GM23338 (cell line): ENCODE measurements around the gene MS4A4A. TPM values are rescaled to one million over a fixed set of nuclear protein-coding genes. Genes with fewer than 3 reads are reported as not detected.
A peak's percentile ranks its signal among the peaks of the same experiment; 100 is the strongest.
"Not testable (repeated sequence)": the region's sequence is repeated elsewhere in the genome, so short reads cannot be mapped to it uniquely, and the experiment has no call there.

ENCODE experiments used
- ATAC-seq: fragments of 200-7000 bp; cut with Tn5 transposase; 3 replicates; pipeline ENCODE4 v1.9.1; 2020
- DNase-seq: peaks from one replicate; pipeline ENCODE4 v3.0.0-alpha.2; 2015; ENCODE audit warnings: low spot score
- H2AFZ ChIP-seq: fragments of 200-600 bp; sonication (generic); 2 replicates; pipeline ENCODE4 v1.8.0; 2016; ENCODE audit warnings: antibody characterized with exemption, mild to moderate bottlenecking, moderate library complexity
- H3F3A ChIP-seq: fragments of 200-600 bp; sonication (generic); replicated peaks from 2 replicates; pipeline ENCODE4 v1.8.0; 2017; ENCODE audit warnings: antibody characterized with exemption, mixed run types, low read depth
- H3K27ac ChIP-seq: fragments of 200-600 bp; sonication (generic); 2 replicates; pipeline ENCODE4 v1.6.1; 2016; ENCODE audit warnings: low read depth
- H3K27me3 ChIP-seq: fragments of 200-600 bp; sonication (generic); 2 replicates; pipeline ENCODE4 v1.8.0; 2016; ENCODE audit warnings: mild to moderate bottlenecking, mixed run types, moderate library complexity; ENCODE audit not compliant: insufficient read depth
- H3K36me3 ChIP-seq: fragments of 200-600 bp; sonication (generic); 2 replicates; pipeline ENCODE4 v1.8.0; 2016; ENCODE audit warnings: mild to moderate bottlenecking; ENCODE audit not compliant: insufficient read depth
- H3K4me1 ChIP-seq: fragments of 200-600 bp; sonication (generic); 2 replicates; pipeline ENCODE4 v1.8.0; 2016; ENCODE audit warnings: mild to moderate bottlenecking, moderate library complexity; ENCODE audit not compliant: insufficient read depth
- H3K4me2 ChIP-seq: fragments of 200-600 bp; sonication (generic); 2 replicates; pipeline ENCODE4 v1.7.1; 2017; ENCODE audit warnings: mixed run types
- H3K4me3 ChIP-seq: fragments of 200-600 bp; sonication (generic); 2 replicates; pipeline ENCODE4 v1.6.1; 2016; ENCODE audit warnings: mixed run types
- H3K79me2 ChIP-seq: fragments of 200-600 bp; sonication (generic); replicated peaks from 2 replicates; pipeline ENCODE4 v1.8.0; 2017; ENCODE audit warnings: mild to moderate bottlenecking; ENCODE audit not compliant: insufficient read depth
- H3K9me2 ChIP-seq: fragments of 200-600 bp; sonication (generic); 2 replicates; pipeline ENCODE4 v1.8.0; 2017; ENCODE audit not compliant: insufficient read depth
- H4K20me1 ChIP-seq: fragments of 200-600 bp; sonication (generic); replicated peaks from 2 replicates; pipeline ENCODE4 v1.8.0; 2017; ENCODE audit warnings: mild to moderate bottlenecking; ENCODE audit not compliant: insufficient read depth
- H3K27ac Mint-ChIP-seq: 2 replicates; pipeline ENCODE4 v1.8.0; 2020; ENCODE audit warnings: inconsistent platforms, mild to moderate bottlenecking, moderate library complexity, mixed read lengths
- H3K27me3 Mint-ChIP-seq: 3 replicates; pipeline ENCODE4 v1.8.0; 2022; ENCODE audit warnings: low read depth, mild to moderate bottlenecking, moderate library complexity, mixed read lengths, inconsistent platforms; ENCODE audit not compliant: insufficient read depth, poor library complexity
- H3K36me3 Mint-ChIP-seq: 3 replicates; pipeline ENCODE4 v1.8.0; 2021; ENCODE audit warnings: low read depth, mild to moderate bottlenecking, inconsistent platforms, moderate library complexity, mixed read lengths
- H3K4me1 Mint-ChIP-seq: 3 replicates; pipeline ENCODE4 v1.8.0; 2020; ENCODE audit warnings: mild to moderate bottlenecking, inconsistent platforms, mixed read lengths
- H3K4me3 Mint-ChIP-seq: 3 replicates; pipeline ENCODE4 v1.8.0; 2021; ENCODE audit warnings: moderate library complexity, mild to moderate bottlenecking, inconsistent platforms, mixed read lengths
- H3K9me3 Mint-ChIP-seq: 3 replicates; pipeline ENCODE4 v1.8.0; 2020; ENCODE audit warnings: moderate library complexity, mild to moderate bottlenecking, inconsistent platforms, mixed read lengths
- CREB1 ChIP-seq: fragments of 250-450 bp; sonication (Bioruptor Pico); IDR thresholded peaks from 2 replicates; pipeline ENCODE4 v1.5.0; 2020; ENCODE audit warnings: low read depth, mild to moderate bottlenecking, moderate library complexity
- CTCF ChIP-seq, 2 experiments: fragments of 200-600 bp in 1 of 2; sonication (generic) in 1 of 2; conservative IDR thresholded peaks; 2 replicates each; pipeline versions ENCODE4 v1.5.1 to v1.6.1; 2016 to 2017; ENCODE audit warnings: antibody characterized with exemption in 2 of 2, low read depth in 2 of 2, mild to moderate bottlenecking in 2 of 2, moderate library complexity in 1 of 2
- ETS1 ChIP-seq: IDR thresholded peaks from 2 replicates; pipeline ENCODE4 v1.6.1; 2016; ENCODE audit warnings: antibody characterized with exemption
- EZH2 ChIP-seq: fragments of 200-600 bp; sonication (generic); IDR thresholded peaks from one replicate; pipeline ENCODE4 v1.8.0; 2017; ENCODE audit warnings: antibody characterized with exemption, mild to moderate bottlenecking, low read depth; ENCODE audit not compliant: unreplicated experiment
- POLR2AphosphoS5 ChIP-seq: IDR thresholded peaks from 2 replicates; pipeline ENCODE4 v1.6.1; 2016; ENCODE audit warnings: antibody characterized with exemption, low read depth
- REST ChIP-seq: IDR thresholded peaks from one replicate; pipeline ENCODE4 v1.6.1; 2018; ENCODE audit warnings: antibody characterized with exemption; ENCODE audit not compliant: unreplicated experiment
- STAT1 ChIP-seq: IDR thresholded peaks from one replicate; pipeline ENCODE4 v1.6.1; 2016; ENCODE audit warnings: antibody characterized with exemption; ENCODE audit not compliant: unreplicated experiment
- ZNF114 ChIP-seq: fragments of 250-450 bp; sonication (Bioruptor Pico); IDR thresholded peaks from 2 replicates; pipeline ENCODE4 v1.5.0; 2020; ENCODE audit warnings: mild to moderate bottlenecking, moderate library complexity
- ZNF331 ChIP-seq: fragments of 250-450 bp; sonication (Bioruptor Pico); IDR thresholded peaks from 2 replicates; pipeline ENCODE4 v1.5.0; 2020; ENCODE audit warnings: low read depth, mild to moderate bottlenecking, moderate library complexity
- ZNF462 ChIP-seq: fragments of 250-450 bp; sonication (Bioruptor Pico); IDR thresholded peaks from 2 replicates; pipeline ENCODE4 v1.5.0; 2020; ENCODE audit warnings: mild to moderate bottlenecking, moderate library complexity
- polyA plus RNA-seq: library from polyadenylated mRNA; unstranded; fragments of >200 nt; fragmentation: Nextera tagmentation; extraction: Ambion mirVana; gene quantifications from 2 replicates; pipeline ENCODE4 v1.2.1, GENCODE V29; 2016
- total RNA-seq: library from RNA; depleted of rRNA; stranded (reverse); fragments of >200 nt; shearing (Covaris generic); gene quantifications from 2 replicates; pipeline ENCODE4 v1.2.3, GENCODE V29; 2014

Gene MS4A4A
- total and polyA plus RNA-seq, 2 experiments from 2014 or later: not detected

- H3K4me1 ChIP-seq, H3K9me2 ChIP-seq, H3K4me3 ChIP-seq, H3K79me2 ChIP-seq, H3K27me3 Mint-ChIP-seq, H3K4me1 Mint-ChIP-seq, H3K27ac ChIP-seq, DNase-seq, H4K20me1 ChIP-seq, H3K4me2 ChIP-seq, H3K36me3 ChIP-seq, H3K4me3 Mint-ChIP-seq, H3F3A ChIP-seq, ATAC-seq, H3K36me3 Mint-ChIP-seq, H3K9me3 Mint-ChIP-seq, H3K27me3 ChIP-seq, H3K27ac Mint-ChIP-seq: not testable (repeated sequence)
- H2AFZ ChIP-seq: 0 out of 2 replicates have a peak overlapping the region, but pooled peaks have one; percentile 38
Observed at GRCh38 chr11:60301884-60302283, 21.4 kb downstream of the MS4A4A start.

- Mint-ChIP-seq H3K27me3 (no peaks in the 10 kb centered on the region), H3K9me3 (no peaks in the 10 kb centered on the region), H3K36me3 (no peaks in the 10 kb centered on the region), H3K27ac (no peak overlapping the region), H3K4me1 (peaks cover 5% of the 10 kb centered on the region; the same call in 2 of the 3 replicates), H3K4me3 (no peak overlapping the region)
- H3K79me2 ChIP-seq: no peaks in the 10 kb centered on the region
- H3K4me1 ChIP-seq: no peaks in the 10 kb centered on the region
- no peaks in the 10 kb centered on the region for H3F3A ChIP-seq
- no peak for DNase-seq
- no peaks in the 10 kb centered on the region for H4K20me1 ChIP-seq
- no peaks in the 10 kb centered on the region for H3K27me3 ChIP-seq
- H3K36me3 ChIP-seq: no peaks in the 10 kb centered on the region
- ATAC-seq: no peak
- no peak overlapping the region for H3K4me3 ChIP-seq
- no peak overlapping the region for H3K27ac ChIP-seq
- peaks cover 6% of the 10 kb centered on the region; the same call in 1 of the 2 replicates for H3K9me2 ChIP-seq
- no peak overlapping the region for H3K4me2 ChIP-seq
- no peak overlapping the region for H2AFZ ChIP-seq
- TF ChIP-seq CREB1 (no peak), REST (no peak), ZNF114 (no peak), STAT1 (no peak), ETS1 (no peak), ZNF331 (CRISPR knock-in tag) (no peak), ZNF462 (CRISPR knock-in tag) (no peak), POLR2AphosphoS5 (no peak), EZH2 (no peak), CTCF (conservative IDR thresholded peaks at IDR 0.05; ENCODE audit: low read depth in 2 of 2) (no peak)
Observed at GRCh38 chr11:60303661-60304060, 23.2 kb downstream of the MS4A4A start.
